ENCODE measurements around the gene NLGN1. TPM values are rescaled to one million over a fixed set of nuclear protein-coding genes. Genes with fewer than 3 reads are reported as not detected.

NLGN1 gene
- total and polyA plus RNA-seq, 2 of the 13 experiments (the other 11 are each of a cell fraction or from before 2014, with no cell fraction given), result not detected

- intact Hi-C loops (cut with micrococcal nuclease; ENCODE audit: unreplicated experiment) (no loop called here), in situ Hi-C loops (cut with HindIII; ENCODE audit: extremely low pct_ligation_motif_present, low pct_unique_long_range_greater_than_20kb) (no loop called here)
- POLR2A ChIA-PET, result no interaction called here
- H3K4me3 ChIP-seq (replicated peaks in 1 of 3; ENCODE audit: insufficient read depth in 1 of 3, low read depth in 2 of 3, low read length in 3 of 3), result no peak overlapping the region
- no peaks in the 10 kb centered on the region for H3K4me1 ChIP-seq (ENCODE audit: insufficient read depth, low read length)
- FAIRE-seq, result no peak
- H3K79me2 ChIP-seq (ENCODE audit: insufficient read depth, low read length), result no peaks in the 10 kb centered on the region
- DNase-seq (ENCODE audit: low spot score), result no peak
- H2AFZ ChIP-seq (ENCODE audit: low read length), result no peak overlapping the region
- no peak overlapping the region for H3K27ac ChIP-seq (ENCODE audit: extremely low read length, insufficient read depth, low read length)
- H4K20me1 ChIP-seq (ENCODE audit: insufficient read depth, low read length), result no peaks in the 10 kb centered on the region
- H3K27me3 ChIP-seq (ENCODE audit: control insufficient read depth in 1 of 2, insufficient read depth in 2 of 2, low read length in 2 of 2), result no peaks in the 10 kb centered on the region
- no peak overlapping the region for H3K4me2 ChIP-seq (ENCODE audit: low read depth, low read length)
- BruUV-seq (replicated peaks), result no TSS peak
- CTCF ChIA-PET (ENCODE audit: low intra/inter-chr PET ratio, low total read pairs), result no interaction called here
- H3K36me3 ChIP-seq (replicated peaks in 1 of 2; ENCODE audit: control insufficient read depth in 1 of 2, insufficient read depth in 2 of 2, low read length in 2 of 2), result no peaks in the 10 kb centered on the region
- 28% methylated on average over 2 of the region's 2 CpGs for WGBS (ENCODE audit: low lambda C conversion rate)
- no peak for ATAC-seq
- H3K9me3 ChIP-seq (ENCODE audit: low read length), result no peaks in the 10 kb centered on the region
- H3K9ac ChIP-seq (ENCODE audit: insufficient read depth, low read depth, low read length), result no peak overlapping the region
- TF ChIP-seq, protein P1, sequence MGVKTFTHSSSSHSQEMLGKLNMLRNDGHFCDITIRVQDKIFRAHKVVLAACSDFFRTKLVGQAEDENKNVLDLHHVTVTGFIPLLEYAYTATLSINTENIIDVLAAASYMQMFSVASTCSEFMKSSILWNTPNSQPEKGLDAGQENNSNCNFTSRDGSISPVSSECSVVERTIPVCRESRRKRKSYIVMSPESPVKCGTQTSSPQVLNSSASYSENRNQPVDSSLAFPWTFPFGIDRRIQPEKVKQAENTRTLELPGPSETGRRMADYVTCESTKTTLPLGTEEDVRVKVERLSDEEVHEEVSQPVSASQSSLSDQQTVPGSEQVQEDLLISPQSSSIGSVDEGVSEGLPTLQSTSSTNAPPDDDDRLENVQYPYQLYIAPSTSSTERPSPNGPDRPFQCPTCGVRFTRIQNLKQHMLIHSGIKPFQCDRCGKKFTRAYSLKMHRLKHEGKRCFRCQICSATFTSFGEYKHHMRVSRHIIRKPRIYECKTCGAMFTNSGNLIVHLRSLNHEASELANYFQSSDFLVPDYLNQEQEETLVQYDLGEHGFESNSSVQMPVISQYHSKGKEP (CRISPR knock-in tag; IDR thresholded peaks at IDR 0.05), result no peak
- TF ChIP-seq, protein P2, sequence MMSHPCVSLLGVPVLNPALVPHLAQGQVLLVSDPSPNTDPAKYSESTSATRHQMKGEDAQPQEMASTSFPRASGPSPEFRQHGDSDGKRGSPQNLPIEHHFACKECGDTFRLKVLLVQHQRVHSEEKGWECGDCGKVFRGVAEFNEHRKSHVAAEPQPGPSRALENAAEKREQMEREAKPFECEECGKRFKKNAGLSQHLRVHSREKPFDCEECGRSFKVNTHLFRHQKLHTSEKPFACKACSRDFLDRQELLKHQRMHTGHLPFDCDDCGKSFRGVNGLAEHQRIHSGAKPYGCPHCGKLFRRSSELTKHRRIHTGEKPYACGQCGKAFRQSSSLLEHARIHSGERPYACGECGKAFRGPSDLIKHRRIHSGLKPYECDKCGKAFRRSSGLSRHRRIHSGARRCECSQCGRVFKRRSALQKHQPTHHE (CRISPR knock-in tag; IDR thresholded peaks at IDR 0.05; ENCODE audit: borderline replicate concordance), result no peak
- TF ChIP-seq, protein P3, sequence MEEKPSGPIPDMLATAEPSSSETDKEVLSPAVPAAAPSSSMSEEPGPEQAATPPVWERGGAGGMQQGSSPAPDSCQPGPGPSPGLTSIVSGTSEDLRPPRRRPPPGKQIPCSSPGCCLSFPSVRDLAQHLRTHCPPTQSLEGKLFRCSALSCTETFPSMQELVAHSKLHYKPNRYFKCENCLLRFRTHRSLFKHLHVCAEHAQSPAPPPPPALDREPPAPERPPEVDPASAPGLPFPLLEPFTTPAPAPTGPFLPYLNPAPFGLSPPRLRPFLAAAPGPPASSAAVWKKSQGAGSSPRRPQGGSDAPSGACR (CRISPR knock-in tag; IDR thresholded peaks at IDR 0.05), result no peak
- TF ChIP-seq ZNF605 (CRISPR knock-in tag; IDR thresholded peaks at IDR 0.05), result no peak
- TF ChIP-seq HNRNPK (IDR thresholded peaks at IDR 0.05; ENCODE audit: low read depth, low read length, poor library complexity, severe bottlenecking), result no peak
- TF ChIP-seq ZNF772 (CRISPR knock-in tag; IDR thresholded peaks at IDR 0.05), result no peak
- no peak for TF ChIP-seq TIGD3 (CRISPR knock-in tag; IDR thresholded peaks at IDR 0.05; ENCODE audit: borderline replicate concordance)
- TF ChIP-seq, protein P4, sequence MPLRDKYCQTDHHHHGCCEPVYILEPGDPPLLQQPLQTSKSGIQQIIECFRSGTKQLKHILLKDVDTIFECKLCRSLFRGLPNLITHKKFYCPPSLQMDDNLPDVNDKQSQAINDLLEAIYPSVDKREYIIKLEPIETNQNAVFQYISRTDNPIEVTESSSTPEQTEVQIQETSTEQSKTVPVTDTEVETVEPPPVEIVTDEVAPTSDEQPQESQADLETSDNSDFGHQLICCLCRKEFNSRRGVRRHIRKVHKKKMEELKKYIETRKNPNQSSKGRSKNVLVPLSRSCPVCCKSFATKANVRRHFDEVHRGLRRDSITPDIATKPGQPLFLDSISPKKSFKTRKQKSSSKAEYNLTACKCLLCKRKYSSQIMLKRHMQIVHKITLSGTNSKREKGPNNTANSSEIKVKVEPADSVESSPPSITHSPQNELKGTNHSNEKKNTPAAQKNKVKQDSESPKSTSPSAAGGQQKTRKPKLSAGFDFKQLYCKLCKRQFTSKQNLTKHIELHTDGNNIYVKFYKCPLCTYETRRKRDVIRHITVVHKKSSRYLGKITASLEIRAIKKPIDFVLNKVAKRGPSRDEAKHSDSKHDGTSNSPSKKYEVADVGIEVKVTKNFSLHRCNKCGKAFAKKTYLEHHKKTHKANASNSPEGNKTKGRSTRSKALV (CRISPR knock-in tag; IDR thresholded peaks at IDR 0.05), result no peak
- no peak for TF ChIP-seq YEATS4 (CRISPR knock-in tag; IDR thresholded peaks at IDR 0.05; ENCODE audit: borderline replicate concordance)
- no peak for TF ChIP-seq FOXM1 (CRISPR knock-in tag; IDR thresholded peaks at IDR 0.05)
- TF ChIP-seq ZFP62 (CRISPR knock-in tag; IDR thresholded peaks at IDR 0.05), result no peak
- TF ChIP-seq ZNF136 (CRISPR knock-in tag; IDR thresholded peaks at IDR 0.05; ENCODE audit: low read depth), result no peak
- TF ChIP-seq, protein P5, sequence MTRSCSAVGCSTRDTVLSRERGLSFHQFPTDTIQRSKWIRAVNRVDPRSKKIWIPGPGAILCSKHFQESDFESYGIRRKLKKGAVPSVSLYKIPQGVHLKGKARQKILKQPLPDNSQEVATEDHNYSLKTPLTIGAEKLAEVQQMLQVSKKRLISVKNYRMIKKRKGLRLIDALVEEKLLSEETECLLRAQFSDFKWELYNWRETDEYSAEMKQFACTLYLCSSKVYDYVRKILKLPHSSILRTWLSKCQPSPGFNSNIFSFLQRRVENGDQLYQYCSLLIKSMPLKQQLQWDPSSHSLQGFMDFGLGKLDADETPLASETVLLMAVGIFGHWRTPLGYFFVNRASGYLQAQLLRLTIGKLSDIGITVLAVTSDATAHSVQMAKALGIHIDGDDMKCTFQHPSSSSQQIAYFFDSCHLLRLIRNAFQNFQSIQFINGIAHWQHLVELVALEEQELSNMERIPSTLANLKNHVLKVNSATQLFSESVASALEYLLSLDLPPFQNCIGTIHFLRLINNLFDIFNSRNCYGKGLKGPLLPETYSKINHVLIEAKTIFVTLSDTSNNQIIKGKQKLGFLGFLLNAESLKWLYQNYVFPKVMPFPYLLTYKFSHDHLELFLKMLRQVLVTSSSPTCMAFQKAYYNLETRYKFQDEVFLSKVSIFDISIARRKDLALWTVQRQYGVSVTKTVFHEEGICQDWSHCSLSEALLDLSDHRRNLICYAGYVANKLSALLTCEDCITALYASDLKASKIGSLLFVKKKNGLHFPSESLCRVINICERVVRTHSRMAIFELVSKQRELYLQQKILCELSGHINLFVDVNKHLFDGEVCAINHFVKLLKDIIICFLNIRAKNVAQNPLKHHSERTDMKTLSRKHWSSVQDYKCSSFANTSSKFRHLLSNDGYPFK (CRISPR knock-in tag; IDR thresholded peaks at IDR 0.05; ENCODE audit: borderline replicate concordance), result no peak
- TF ChIP-seq, protein P6, sequence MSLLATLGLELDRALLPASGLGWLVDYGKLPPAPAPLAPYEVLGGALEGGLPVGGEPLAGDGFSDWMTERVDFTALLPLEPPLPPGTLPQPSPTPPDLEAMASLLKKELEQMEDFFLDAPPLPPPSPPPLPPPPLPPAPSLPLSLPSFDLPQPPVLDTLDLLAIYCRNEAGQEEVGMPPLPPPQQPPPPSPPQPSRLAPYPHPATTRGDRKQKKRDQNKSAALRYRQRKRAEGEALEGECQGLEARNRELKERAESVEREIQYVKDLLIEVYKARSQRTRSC (CRISPR knock-in tag; IDR thresholded peaks at IDR 0.05; ENCODE audit: low read depth), result no peak
Measured at GRCh38 chr3:173930251-173930650, 532.7 kb downstream of the NLGN1 start.
